D341Med (cell line): ENCODE measurements around the gene GJE1.

ENCODE experiments used
- DNase-seq: peaks from one replicate; pipeline ENCODE4 v3.0.0; 2012; ENCODE audit warnings: low spot score

Gene GJE1

GRCh38 chr6:142165227-142165626 is 32.5 kb downstream of the GJE1 start:
- DNase-seq: no peak

- DNase-seq: no peak
These were observed 34.3 kb downstream of the GJE1 start for GRCh38 chr6:142167071-142167470.

- no peak for DNase-seq
These were observed 34.8 kb downstream of the GJE1 start for GRCh38 chr6:142167486-142167885.

GRCh38 chr6:142171351-142171750 is 38.6 kb downstream of the GJE1 start:
- DNase-seq: no peak

- no peak for DNase-seq
These were observed 40.0 kb downstream of the GJE1 start for GRCh38 chr6:142172758-142173157.

- DNase-seq: no peak
These were observed 41.3 kb downstream of the GJE1 start for GRCh38 chr6:142173980-142174379.

- DNase-seq: no peak
These were observed 42.0 kb downstream of the GJE1 start for GRCh38 chr6:142174703-142175102.

GRCh38 chr6:142178129-142178528 is 45.4 kb downstream of the GJE1 start:
- DNase-seq: no peak

GRCh38 chr6:142182004-142182403 is 49.3 kb downstream of the GJE1 start:
- no peak for DNase-seq

- no peak for DNase-seq
These were observed 50.6 kb downstream of the GJE1 start for GRCh38 chr6:142183351-142183750.

GRCh38 chr6:142184307-142184706 is 51.6 kb downstream of the GJE1 start:
- DNase-seq: no peak
